ENCODE data around the gene NPRL2.

NPRL2 gene

DNA sequence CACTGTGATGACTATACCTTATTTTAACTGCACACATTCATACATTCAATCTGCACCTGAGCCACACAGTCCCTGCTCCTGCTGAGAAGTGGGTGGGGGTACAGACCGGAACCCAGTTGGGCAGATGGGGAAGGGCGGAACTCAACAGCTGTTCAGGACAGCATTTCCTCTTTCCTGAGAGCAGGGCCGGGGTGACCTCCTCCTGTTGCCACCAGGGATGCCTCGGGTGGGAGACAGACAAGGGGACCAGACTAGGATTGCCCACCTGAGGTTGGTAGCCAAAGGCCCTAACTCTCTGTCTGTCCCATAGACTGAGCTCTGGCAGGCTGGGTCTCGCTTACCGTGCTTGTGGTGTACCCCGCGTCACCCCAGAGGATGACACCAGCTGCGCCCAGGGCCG is 32.0 kb downstream of the NPRL2 start:
- Histone ChIP-seq H3K4me1 (ENCODE audit: control insufficient read depth in 1 of 2, insufficient read depth in 2 of 2, low read length in 2 of 2) (peaks cover 40 to 42% of the 10 kb centered on the region in 2 experiments), H3K4ac (ENCODE audit: low read depth, low read length) (no peak overlapping the region), H3K9ac (ENCODE audit: low read length) (no peak overlapping the region), H3K27ac (ENCODE audit: low read depth, low read length) (no peak overlapping the region), H3K27me3 (ENCODE audit: insufficient read depth, low read length) (no peaks in the 10 kb centered on the region), H4K91ac (ENCODE audit: low read depth, low read length) (no peak overlapping the region), H3K79me2 (ENCODE audit: control insufficient read depth, insufficient read depth, low read length, poor library complexity) (peaks cover 15% of the 10 kb centered on the region), H2AFZ (ENCODE audit: insufficient read depth, low read length, poor library complexity) (no peak overlapping the region), H3K9me3 (ENCODE audit: insufficient read depth, low read depth, low read length) (peaks cover 2% of the 10 kb centered on the region), H2BK12ac (ENCODE audit: low read length) (no peak overlapping the region), H3K4me3 (ENCODE audit: low read depth, low read length) (no peak overlapping the region), H4K12ac (ENCODE audit: low read depth, low read length) (no peak overlapping the region), H3K36me3 (ENCODE audit: control insufficient read depth in 1 of 2, insufficient read depth in 2 of 2, low read length in 2 of 2) (peaks cover 29% of the 10 kb centered on the region in 2 experiments), H3K23ac (ENCODE audit: low read length) (no peak overlapping the region), H2BK5ac (ENCODE audit: low read depth, low read length, poor library complexity) (no peak overlapping the region), H4K8ac (ENCODE audit: low read depth, low read length) (no peak overlapping the region), H3K14ac (ENCODE audit: low read length) (no peak overlapping the region), H3K18ac (ENCODE audit: low read length) (no peak overlapping the region), H2BK120ac (ENCODE audit: insufficient read depth, low read length, poor library complexity) (no peak overlapping the region), H3K4me2 (ENCODE audit: low read length) (no peak overlapping the region), H2AK5ac (ENCODE audit: low read length) (no peak overlapping the region), H3K79me1 (ENCODE audit: low read length) (peaks cover 16% of the 10 kb centered on the region)
- DNase-seq, result no peak
- WGBS (ENCODE audit: extremely low coverage, insufficient coverage, insufficient read length), result no CpG with 5 or more reads among the region's 10 CpGs

DNA sequence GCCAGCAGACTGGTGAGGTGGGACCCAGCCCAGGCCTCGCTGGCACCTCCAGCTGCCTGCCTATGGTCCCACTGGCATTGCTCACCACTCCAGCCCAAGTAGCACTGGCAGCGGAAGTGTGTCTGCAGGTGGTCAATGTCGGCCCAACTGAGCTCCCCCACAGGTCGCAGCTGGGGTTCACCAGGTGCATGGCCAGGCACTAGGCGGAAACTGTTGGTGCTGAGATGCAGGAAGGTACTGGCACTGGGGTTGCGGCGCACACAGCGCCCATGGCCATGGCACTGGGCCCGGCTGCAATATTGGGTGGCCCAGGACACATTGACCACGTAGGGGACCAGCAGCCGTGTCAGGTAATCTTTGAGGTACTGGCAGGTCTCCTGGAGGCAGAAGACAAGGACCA is 32.4 kb downstream of the NPRL2 start:
- no peak for DNase-seq
- Histone ChIP-seq H2BK12ac (ENCODE audit: low read length) (no peak overlapping the region), H3K9me3 (ENCODE audit: insufficient read depth, low read depth, low read length) (peaks cover 2% of the 10 kb centered on the region), H3K4me3 (ENCODE audit: low read depth, low read length) (no peak overlapping the region), H2BK120ac (ENCODE audit: insufficient read depth, low read length, poor library complexity) (no peak overlapping the region), H3K9ac (ENCODE audit: low read length) (no peak overlapping the region), H2BK5ac (ENCODE audit: low read depth, low read length, poor library complexity) (no peak overlapping the region), H2AK5ac (ENCODE audit: low read length) (no peak overlapping the region), H3K23ac (ENCODE audit: low read length) (no peak overlapping the region), H3K36me3 (ENCODE audit: control insufficient read depth in 1 of 2, insufficient read depth in 2 of 2, low read length in 2 of 2) (peaks cover 29% of the 10 kb centered on the region in 2 experiments), H4K12ac (ENCODE audit: low read depth, low read length) (no peak overlapping the region), H4K91ac (ENCODE audit: low read depth, low read length) (no peak overlapping the region), H4K8ac (ENCODE audit: low read depth, low read length) (no peak overlapping the region), H3K4me1 (ENCODE audit: control insufficient read depth in 1 of 2, insufficient read depth in 2 of 2, low read length in 2 of 2) (peaks cover 40% of the 10 kb centered on the region in 2 experiments), H3K79me2 (ENCODE audit: control insufficient read depth, insufficient read depth, low read length, poor library complexity) (peaks cover 15% of the 10 kb centered on the region), H3K4me2 (ENCODE audit: low read length) (no peak overlapping the region), H3K27ac (ENCODE audit: low read depth, low read length) (peak overlapping the region; percentile 6), H3K79me1 (ENCODE audit: low read length) (peaks cover 16% of the 10 kb centered on the region), H2AFZ (ENCODE audit: insufficient read depth, low read length, poor library complexity) (no peak overlapping the region), H3K27me3 (ENCODE audit: insufficient read depth, low read length) (no peaks in the 10 kb centered on the region), H3K4ac (ENCODE audit: low read depth, low read length) (no peak overlapping the region), H3K18ac (ENCODE audit: low read length) (no peak overlapping the region), H3K14ac (ENCODE audit: low read length) (no peak overlapping the region)
- no CpG with 5 or more reads among the region's 11 CpGs for WGBS (ENCODE audit: extremely low coverage, insufficient coverage, insufficient read length)

DNA sequence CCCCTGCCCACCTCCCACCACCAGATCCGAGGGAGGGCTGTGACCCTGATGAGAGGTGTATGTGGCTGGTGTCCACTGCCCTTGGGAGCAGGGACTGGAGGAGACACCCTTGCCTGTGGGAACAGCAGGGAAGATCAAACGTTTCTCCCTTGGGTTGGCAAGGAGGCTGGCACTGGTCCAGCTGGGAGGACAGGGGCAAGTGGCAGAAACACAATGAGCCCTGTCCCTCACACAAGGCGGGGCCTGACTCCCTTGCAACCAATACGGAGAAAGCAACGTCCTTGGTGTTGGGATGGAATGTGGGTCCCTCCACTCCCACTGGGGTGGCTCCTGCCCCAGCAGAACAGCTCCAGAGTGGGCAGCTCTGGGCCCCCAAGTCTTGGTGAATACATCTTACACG is 33.3 kb downstream of the NPRL2 start:
- Histone ChIP-seq H4K12ac (ENCODE audit: low read depth, low read length) (no peak overlapping the region), H2BK12ac (ENCODE audit: low read length) (peak overlapping the region; percentile 0), H3K4ac (ENCODE audit: low read depth, low read length) (no peak overlapping the region), H3K79me1 (ENCODE audit: low read length) (peaks cover 14% of the 10 kb centered on the region), H3K4me3 (ENCODE audit: low read depth, low read length) (no peak overlapping the region), H3K9ac (ENCODE audit: low read length) (no peak overlapping the region), H3K23ac (ENCODE audit: low read length) (no peak overlapping the region), H3K79me2 (ENCODE audit: control insufficient read depth, insufficient read depth, low read length, poor library complexity) (peaks cover 14% of the 10 kb centered on the region), H3K36me3 (ENCODE audit: control insufficient read depth in 1 of 2, insufficient read depth in 2 of 2, low read length in 2 of 2) (peaks cover 29% of the 10 kb centered on the region in 2 experiments), H2AFZ (ENCODE audit: insufficient read depth, low read length, poor library complexity) (no peak overlapping the region), H2BK5ac (ENCODE audit: low read depth, low read length, poor library complexity) (no peak overlapping the region), H3K14ac (ENCODE audit: low read length) (no peak overlapping the region), H3K27ac (ENCODE audit: low read depth, low read length) (peak overlapping the region; percentile 62), H3K4me1 (ENCODE audit: control insufficient read depth in 1 of 2, insufficient read depth in 2 of 2, low read length in 2 of 2) (peaks cover 32% of the 10 kb centered on the region in 2 experiments), H2BK120ac (ENCODE audit: insufficient read depth, low read length, poor library complexity) (no peak overlapping the region), H3K27me3 (ENCODE audit: insufficient read depth, low read length) (no peaks in the 10 kb centered on the region), H3K9me3 (ENCODE audit: insufficient read depth, low read depth, low read length) (peaks cover 2% of the 10 kb centered on the region), H4K91ac (ENCODE audit: low read depth, low read length) (no peak overlapping the region), H3K4me2 (ENCODE audit: low read length) (peak overlapping the region; percentile 40), H4K8ac (ENCODE audit: low read depth, low read length) (no peak overlapping the region), H2AK5ac (ENCODE audit: low read length) (no peak overlapping the region), H3K18ac (ENCODE audit: low read length) (no peak overlapping the region)
- no CpG with 5 or more reads among the region's 6 CpGs for WGBS (ENCODE audit: extremely low coverage, insufficient coverage, insufficient read length)
- no peak for DNase-seq

GRCh38 chr3:50316657-50317242 is 33.8 kb downstream of the NPRL2 start:
- no peak overlapping the region for H3K4me3 ChIP-seq (ENCODE audit: low read depth, low read length)
- no peak overlapping the region for H2AK5ac ChIP-seq (ENCODE audit: low read length)
- H3K23ac ChIP-seq (ENCODE audit: low read length), result no peak overlapping the region
- H3K18ac ChIP-seq (ENCODE audit: low read length), result peak overlapping the region; percentile 31
- no peak overlapping the region for H4K8ac ChIP-seq (ENCODE audit: low read depth, low read length)
- no peak overlapping the region for H4K12ac ChIP-seq (ENCODE audit: low read depth, low read length)
- H3K14ac ChIP-seq (ENCODE audit: low read length), result no peak overlapping the region
- peaks cover 2% of the 10 kb centered on the region for H3K9me3 ChIP-seq (ENCODE audit: insufficient read depth, low read depth, low read length)
- peaks cover 10% of the 10 kb centered on the region for H3K79me2 ChIP-seq (ENCODE audit: control insufficient read depth, insufficient read depth, low read length, poor library complexity)
- H3K4me1 ChIP-seq (ENCODE audit: control insufficient read depth in 1 of 2, insufficient read depth in 2 of 2, low read length in 2 of 2), result peaks cover 27 to 28% of the 10 kb centered on the region in 2 experiments
- H2AFZ ChIP-seq (ENCODE audit: insufficient read depth, low read length, poor library complexity), result no peak overlapping the region
- H3K27ac ChIP-seq (ENCODE audit: low read depth, low read length), result peak overlapping the region; percentile 62
- DNase-seq, result peak; percentile 53 to 63
- no peak overlapping the region for H2BK5ac ChIP-seq (ENCODE audit: low read depth, low read length, poor library complexity)
- no peak overlapping the region for H3K4ac ChIP-seq (ENCODE audit: low read depth, low read length)
- no peaks in the 10 kb centered on the region for H3K27me3 ChIP-seq (ENCODE audit: insufficient read depth, low read length)
- H3K36me3 ChIP-seq (ENCODE audit: control insufficient read depth in 1 of 2, insufficient read depth in 2 of 2, low read length in 2 of 2), result peaks cover 29% of the 10 kb centered on the region in 2 experiments
- H3K4me2 ChIP-seq (ENCODE audit: low read length), result peak overlapping the region; percentile 40
- no CpG with 5 or more reads among the region's 9 CpGs for WGBS (ENCODE audit: extremely low coverage, insufficient coverage, insufficient read length)
- H3K9ac ChIP-seq (ENCODE audit: low read length), result no peak overlapping the region
- no peak overlapping the region for H4K91ac ChIP-seq (ENCODE audit: low read depth, low read length)
- no peak overlapping the region for H2BK12ac ChIP-seq (ENCODE audit: low read length)
- peaks cover 8% of the 10 kb centered on the region for H3K79me1 ChIP-seq (ENCODE audit: low read length)
- no peak overlapping the region for H2BK120ac ChIP-seq (ENCODE audit: insufficient read depth, low read length, poor library complexity)
